ENCODE results near the gene DDO.

- TF ChIP-seq EZH2 (IDR thresholded peaks at IDR 0.05; ENCODE audit: insufficient read depth, poor library complexity, severe bottlenecking) = no peak
- no peak for TF ChIP-seq EZH2phosphoT487 (IDR thresholded peaks at IDR 0.05; ENCODE audit: insufficient read depth, low read depth)
Measured at GRCh38 chr6:110400208-110400607, 15.2 kb downstream of the DDO start.

All from GM23248 (cell line).